Forelimb muscle (tissue), 1 donor: ENCODE measurements around the gene CT55. TPM values are rescaled to one million over a fixed set of nuclear protein-coding genes. Genes with fewer than 3 reads are reported as not detected.
"Not testable (repeated sequence)": the region's sequence is repeated elsewhere in the genome, so short reads cannot be mapped to it uniquely, and the experiment has no call there.

Experiments used
- DNase-seq: peaks from one replicate; pipeline ENCODE4 v3.0.0-alpha.2; 2013; ENCODE audit warnings: low read depth
- polyA plus RNA-seq: library from polyadenylated mRNA; unstranded; fragments of 120-200 nt; gene quantifications from one replicate; pipeline ENCODE4 v1.2.1, GENCODE V29; 2013; ENCODE audit not compliant: insufficient read length

The CT55 gene, protein sequence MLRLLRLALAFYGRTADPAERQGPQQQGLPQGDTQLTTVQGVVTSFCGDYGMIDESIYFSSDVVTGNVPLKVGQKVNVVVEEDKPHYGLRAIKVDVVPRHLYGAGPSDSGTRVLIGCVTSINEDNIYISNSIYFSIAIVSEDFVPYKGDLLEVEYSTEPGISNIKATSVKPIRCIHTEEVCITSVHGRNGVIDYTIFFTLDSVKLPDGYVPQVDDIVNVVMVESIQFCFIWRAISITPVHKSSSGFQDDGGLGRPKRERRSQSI
- 0.42 TPM for polyA plus RNA-seq

DNA sequence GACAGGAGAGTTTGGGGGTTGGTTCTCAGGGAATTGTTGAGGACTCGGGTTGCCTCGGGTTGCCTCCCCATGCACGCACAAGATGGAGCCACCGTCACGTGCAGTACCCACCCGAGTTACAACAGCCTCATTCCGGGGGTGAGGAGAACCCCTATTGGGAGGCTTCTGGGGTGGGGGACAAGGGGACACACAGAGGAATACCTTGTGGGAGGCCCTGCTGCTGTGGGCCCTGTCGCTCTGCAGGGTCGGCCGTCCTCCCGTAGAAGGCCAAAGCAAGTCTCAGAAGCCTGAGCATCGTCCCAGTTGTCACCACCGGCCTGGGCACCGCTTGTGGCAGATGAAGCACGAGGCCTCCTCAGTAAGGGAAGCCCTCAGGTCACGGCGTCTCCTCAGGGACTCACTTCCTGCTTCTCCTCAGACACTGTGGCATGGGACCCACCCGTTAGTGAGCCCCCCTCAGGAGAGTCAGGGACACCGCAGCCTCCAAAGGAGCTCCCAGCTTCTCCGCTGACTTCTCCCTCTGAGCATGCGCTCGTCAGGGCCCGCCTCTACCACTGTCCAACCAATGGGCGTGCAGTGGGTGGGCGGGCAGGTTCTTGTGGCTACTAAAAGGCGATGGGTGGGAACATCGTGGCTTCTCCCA is at the start of gene CT55:
TSS of gene CT55 (minus strand) at position 522 of the 643 bp plus-strand sequence. CDS start at position 295, 227 bp downstream.
- no peak for DNase-seq

DNA sequence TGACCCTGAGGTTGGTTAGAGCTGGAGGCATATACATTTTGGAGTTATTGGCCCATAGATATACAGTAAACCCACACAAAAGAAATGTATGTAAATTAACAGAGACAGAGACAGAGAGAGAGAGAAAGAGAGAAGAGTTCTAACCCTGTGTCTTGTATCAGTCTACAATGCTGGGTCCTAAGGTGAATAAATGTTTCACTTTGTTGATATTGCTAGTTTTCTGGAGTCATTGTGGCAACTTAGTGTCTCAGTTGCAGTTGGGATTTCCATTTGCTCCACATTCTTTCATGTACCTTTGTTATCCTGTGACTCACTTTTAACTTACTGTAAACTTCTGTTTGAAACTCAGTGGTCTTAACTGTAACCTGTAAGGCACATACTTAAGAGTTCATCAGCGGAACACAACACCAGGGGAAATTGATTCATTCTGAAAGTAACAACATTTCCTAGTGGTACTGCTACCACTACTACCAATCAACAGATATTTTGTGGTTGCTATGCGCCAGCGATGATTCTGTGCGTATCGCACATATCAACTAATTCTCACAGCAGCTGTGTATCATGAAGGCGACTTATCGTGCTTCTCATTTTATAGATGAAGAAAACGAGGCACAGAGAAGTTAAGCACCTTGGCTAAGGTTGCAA is 42.1 kb upstream of the CT55 start:
- DNase-seq: no peak

- DNase-seq: not testable (repeated sequence)
Measured at GRCh38 chrX:135206427-135206826, 35.2 kb upstream of the CT55 start.

- no peak for DNase-seq
Measured at GRCh38 chrX:135200297-135200696, 29.1 kb upstream of the CT55 start.

GRCh38 chrX:135194684-135195083 is 23.5 kb upstream of the CT55 start:
- DNase-seq: no peak

- DNase-seq: no peak
Measured at GRCh38 chrX:135193740-135194139, 22.5 kb upstream of the CT55 start.

DNA sequence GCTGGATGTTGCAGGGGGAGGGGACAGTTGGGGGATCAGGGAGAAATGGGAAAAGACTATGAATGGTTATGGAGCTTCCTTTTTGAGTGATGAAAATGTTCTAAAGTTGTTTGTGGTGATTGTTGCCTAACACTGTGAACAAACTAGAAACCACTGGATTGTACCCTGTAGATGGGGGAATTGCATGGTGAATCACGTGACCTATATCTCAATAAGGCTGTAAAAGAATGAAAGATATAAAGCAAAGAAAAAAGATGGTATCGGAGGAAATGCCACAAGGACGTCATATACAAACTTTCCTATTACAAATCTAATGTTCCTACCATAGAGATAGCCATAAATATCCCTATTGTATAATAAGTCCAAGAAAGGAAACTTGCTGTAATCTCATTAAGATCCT is 20.6 kb upstream of the CT55 start:
- no peak for DNase-seq

GRCh38 chrX:135185795-135186443 is 14.7 kb upstream of the CT55 start:
- DNase-seq: no peak

DNA sequence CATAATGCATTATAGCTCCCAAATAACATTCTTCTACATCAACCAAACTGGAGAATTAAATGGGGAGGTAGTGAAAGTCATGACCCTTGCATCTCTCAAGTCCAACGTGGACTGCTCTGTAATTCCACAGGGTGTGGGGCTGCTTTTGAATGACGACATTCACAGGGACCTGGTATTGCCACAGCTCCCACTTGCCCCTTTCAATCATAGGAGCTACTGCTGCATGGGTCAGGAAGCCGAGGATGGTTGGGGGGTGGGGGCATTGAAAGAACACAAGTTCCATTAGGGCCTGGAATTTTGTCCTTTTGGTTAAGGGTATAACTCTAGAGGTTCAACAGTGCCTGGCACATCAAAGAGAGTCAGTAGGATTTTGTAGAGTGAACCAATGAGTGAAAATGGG is 7.4 kb upstream of the CT55 start:
- DNase-seq: no peak

DNA sequence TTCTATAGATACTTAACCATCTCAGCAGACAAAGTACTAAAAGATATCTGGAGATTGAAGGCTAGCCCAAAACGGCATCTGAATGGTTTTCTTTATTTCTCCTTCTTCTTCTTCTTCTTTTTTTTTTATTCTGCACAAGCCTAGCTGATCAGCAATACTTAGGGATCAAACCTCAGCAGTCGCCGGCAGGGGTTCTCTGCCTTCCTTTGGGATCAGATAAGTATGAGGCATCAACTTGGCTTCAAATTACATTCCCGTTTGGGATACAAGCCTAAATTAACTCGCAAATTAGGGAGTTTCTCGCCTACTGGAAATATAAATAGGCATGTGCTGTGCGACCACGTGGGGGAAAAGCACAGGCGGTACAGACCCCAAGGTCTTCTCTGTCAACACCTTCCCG is 730 bp downstream of the CT55 start:
- DNase-seq: no peak

DNA sequence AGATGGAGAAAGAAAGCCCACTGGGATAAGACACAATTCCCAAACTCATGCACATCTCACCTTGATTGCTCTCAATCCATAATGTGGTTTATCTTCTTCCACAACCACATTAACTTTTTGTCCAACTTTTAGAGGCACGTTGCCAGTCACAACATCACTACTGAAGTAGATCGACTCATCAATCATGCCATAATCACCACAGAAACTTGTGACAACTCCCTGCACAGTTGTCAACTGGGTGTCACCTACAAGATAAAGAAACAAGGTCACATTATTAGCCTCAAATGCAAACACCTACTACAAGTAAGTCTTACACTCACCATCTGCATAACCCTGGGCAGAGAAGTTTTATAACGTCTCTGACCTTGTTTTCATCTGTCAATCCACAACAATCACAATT is 1.7 kb downstream of the CT55 start:
- DNase-seq: not testable (repeated sequence)

DNA sequence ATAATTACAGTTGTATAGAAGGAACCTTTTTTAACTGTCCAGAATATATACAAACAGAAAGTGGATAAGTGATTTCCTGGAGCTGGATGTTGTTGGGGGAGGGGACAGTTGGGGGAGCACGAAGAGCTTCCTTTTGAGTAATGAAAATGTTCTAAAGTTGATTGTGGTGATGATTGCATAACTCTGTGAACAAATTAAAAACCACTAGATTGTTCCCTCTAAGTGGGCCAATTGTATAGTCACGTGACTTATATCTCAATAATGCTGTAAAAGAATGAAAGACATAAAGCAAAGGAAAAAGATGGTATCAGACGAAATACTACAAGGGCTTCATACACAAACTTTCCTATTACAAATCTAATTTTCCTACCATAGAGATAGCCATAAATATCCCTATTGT is 2.7 kb downstream of the CT55 start:
- DNase-seq: no peak

DNA sequence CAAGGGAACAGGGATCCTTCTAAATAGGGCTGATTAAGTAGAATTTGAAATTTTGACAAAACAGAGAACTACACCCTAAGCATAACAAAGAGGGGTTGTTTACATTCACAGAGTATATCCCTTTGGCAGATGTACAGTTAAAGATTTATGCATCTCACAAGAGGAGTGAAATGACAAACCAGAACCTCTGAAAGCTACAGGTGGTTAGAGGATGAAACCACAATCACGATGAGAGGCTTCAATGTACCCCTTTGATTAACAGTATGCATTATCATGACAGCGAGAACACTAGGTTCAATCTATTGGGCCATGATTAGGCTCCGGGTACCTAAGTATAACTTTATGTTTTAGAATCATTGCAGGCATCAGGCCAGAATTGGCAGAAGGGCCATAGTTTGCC is 16.5 kb downstream of the CT55 start:
- not testable (repeated sequence) for DNase-seq

DNA sequence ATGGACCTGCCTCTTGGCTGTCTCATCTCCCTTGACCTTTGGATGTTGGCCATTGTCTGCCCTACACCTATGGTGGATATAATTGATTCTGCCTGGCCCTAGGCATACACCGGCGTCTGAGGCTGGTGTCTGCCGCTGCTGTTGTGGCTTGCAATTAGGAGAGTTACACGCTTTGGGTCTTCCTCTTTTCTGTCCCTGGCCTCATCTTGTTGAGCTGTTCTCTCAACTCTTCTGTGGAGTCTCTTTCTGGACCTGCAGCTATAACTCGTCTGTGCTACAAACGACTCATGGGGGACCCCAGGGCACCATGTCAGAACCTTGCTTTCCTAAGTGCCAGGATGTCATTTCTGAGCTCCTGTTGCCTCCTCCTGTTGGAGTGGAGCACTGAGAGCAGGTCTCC is 45.1 kb downstream of the CT55 start:
- not testable (repeated sequence) for DNase-seq

GRCh38 chrX:135120056-135120576 is 51.1 kb downstream of the CT55 start, which contains the start of gene ETDB:
ETDB (minus strand) TSS chrX:135120526; CDS start chrX:135119261, 1,265 bp downstream.
- DNase-seq: not testable (repeated sequence)

- DNase-seq: not testable (repeated sequence)
Measured at GRCh38 chrX:135116064-135116463, 55.1 kb downstream of the CT55 start.

DNA sequence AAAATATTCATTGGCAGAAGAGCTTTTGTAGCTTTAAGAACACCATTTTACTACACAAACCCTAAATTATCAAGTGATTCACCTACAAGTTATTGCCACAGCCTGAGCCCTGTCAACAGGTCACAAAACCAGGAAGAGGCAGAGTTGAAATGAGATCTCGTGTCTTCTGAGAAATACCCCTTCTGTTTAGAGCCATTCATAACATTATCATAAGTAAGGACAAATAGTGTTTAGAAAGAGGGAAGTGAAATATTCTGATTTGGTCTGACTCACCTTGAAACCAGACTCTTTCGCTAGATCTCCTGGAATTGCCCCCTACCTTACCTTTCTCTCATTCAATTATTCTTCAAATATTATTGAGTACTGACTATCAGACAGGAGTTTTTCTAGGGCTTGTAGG is 56.8 kb downstream of the CT55 start:
- no peak for DNase-seq

- DNase-seq: no peak
Measured at GRCh38 chrX:135112743-135113142, 58.5 kb downstream of the CT55 start.

GRCh38 chrX:135112096-135112729 is 59.0 kb downstream of the CT55 start:
- no peak for DNase-seq

GRCh38 chrX:135109554-135109953 is 61.6 kb downstream of the CT55 start:
- DNase-seq: no peak
